ENCODE measurements around the gene RELN.

GRCh38 chr7:103432712-103433111, 556.7 kb downstream of the RELN start:
- TF ChIP-seq CTCF (IDR thresholded peaks at IDR 0.05 in 4 of 5, conservative IDR thresholded peaks at IDR 0.05 in 1 of 5), result no peak
- no peak for TF ChIP-seq POLR2A (IDR thresholded peaks at IDR 0.05)

Measured in gastrocnemius medialis (tissue), 4 donors.